Prostate gland (tissue), 2 donors: ENCODE data around the gene MRPS12. TPM values are rescaled to one million over a fixed set of nuclear protein-coding genes. Genes with fewer than 3 reads are reported as not detected.

Source experiments
- total RNA-seq, 2 donors: library from RNA; depleted of rRNA; stranded (reverse); fragments of >200 nt; gene quantifications; one replicate each; pipeline ENCODE4 v1.1.0, GENCODE V29; 2016

MRPS12 gene
- total RNA-seq, 2 donors from 2014 or later, result 32.0 to 41.5 TPM

Other genes starting within 250 kb of the MRPS12 start
- gene CAPN12, start 186.5 kb upstream of the MRPS12 start, total RNA-seq, result 1 to 10 TPM; 2.3 to 6.0 TPM
- not detected for gene LGALS7, start 157.4 kb upstream of the MRPS12 start, total RNA-seq
- gene LGALS7B, start 141.7 kb upstream of the MRPS12 start, total RNA-seq, result 1 to 10 TPM; 3.8 to 9.8 TPM
- 1 to 10 TPM in 1 of 2 donors, under 1 TPM in 1; 0.91 to 3.7 TPM for gene LGALS4, start 118.0 kb upstream of the MRPS12 start, total RNA-seq
- 100 to 1,000 TPM; 129 to 158 TPM for gene ECH1, start 99.2 kb upstream of the MRPS12 start, total RNA-seq
- 100 to 1,000 TPM; 210 to 231 TPM for gene HNRNPL, start 81.0 kb upstream of the MRPS12 start, total RNA-seq
- gene RINL, start 52.7 kb upstream of the MRPS12 start, total RNA-seq, result 10 to 100 TPM in 1 of 2 donors, 1 to 10 TPM in 1; 3.1 to 10.2 TPM
- gene SIRT2, start 31.3 kb upstream of the MRPS12 start, total RNA-seq, result 10 to 100 TPM; 55.8 to 89.0 TPM
- gene NFKBIB, start 31.0 kb upstream of the MRPS12 start, total RNA-seq, result 10 to 100 TPM; 29.8 to 50.6 TPM
- 1 to 10 TPM in 1 of 2 donors, not detected in 1; 3.0 TPM for gene CCER2, start 18.8 kb upstream of the MRPS12 start, total RNA-seq
- gene SARS2, start 181 bp upstream of the MRPS12 start, total RNA-seq, result 10 to 100 TPM; 23.3 to 57.5 TPM
- gene FBXO17, start 44.8 kb downstream of the MRPS12 start, total RNA-seq, result 10 to 100 TPM; 25.9 to 40.5 TPM
- 10 to 100 TPM; 15.9 to 26.4 TPM for gene FBXO27, start 101.6 kb downstream of the MRPS12 start, total RNA-seq
- under 1 TPM in 1 of 2 donors, not detected in 1; 0.80 TPM for gene ACP7, start 153.4 kb downstream of the MRPS12 start, total RNA-seq
- gene PAK4, start 194.8 kb downstream of the MRPS12 start, total RNA-seq, result 100 to 1,000 TPM; 111 to 123 TPM